WTC11 (cell line): Measurements from ENCODE around the gene RGS7. TPM values are rescaled to one million over a fixed set of nuclear protein-coding genes. Genes with fewer than 3 reads are reported as not detected.
"Not testable (repeated sequence)": the region's sequence is repeated elsewhere in the genome, so short reads cannot be mapped to it uniquely, and the experiment has no call there.

ENCODE experiments used
- ATAC-seq: fragments of 200-7000 bp; cut with Tn5 transposase; 2 replicates; pipeline ENCODE4 v1.10.0; 2021; ENCODE audit warnings: mild to moderate bottlenecking, moderate library complexity
- CTCF ChIA-PET: fragments of 300-600 bp; sonication (Branson Sonifier 250); formaldehyde crosslinking; loops from one replicate; lab custom pipeline; 2021; ENCODE audit warnings: antibody characterized with exemption; lab: Charles Lee
- POLR2A ChIA-PET: fragments of 350-600 bp; sonication (Branson Sonifier 250); formaldehyde crosslinking; loops from one replicate; lab custom pipeline; 2021; ENCODE audit warnings: antibody characterized with exemption; lab: Charles Lee
- DNase-seq: peaks from one replicate; pipeline ENCODE4 v3.0.0; 2021; ENCODE audit warnings: low spot score
- H3K27ac Mint-ChIP-seq: 2 replicates; pipeline ENCODE4 v1.8.0; 2021; ENCODE audit warnings: mixed read lengths
- H3K27me3 Mint-ChIP-seq: 2 replicates; pipeline ENCODE4 v1.8.0; 2021; ENCODE audit warnings: low read depth, mild to moderate bottlenecking, moderate library complexity, mixed read lengths
- H3K36me3 Mint-ChIP-seq: 2 replicates; pipeline ENCODE4 v1.8.0; 2021; ENCODE audit warnings: mixed read lengths
- H3K4me1 Mint-ChIP-seq: 2 replicates; pipeline ENCODE4 v1.8.0; 2022; ENCODE audit warnings: mixed read lengths
- H3K4me3 Mint-ChIP-seq: 2 replicates; pipeline ENCODE4 v1.8.0; 2021; ENCODE audit warnings: mild to moderate bottlenecking, moderate library complexity, mixed read lengths
- H3K9me3 Mint-ChIP-seq: 2 replicates; pipeline ENCODE4 v1.8.0; 2021; ENCODE audit warnings: mixed read lengths
- CDX4 ChIP-seq: fragments of 250-450 bp; sonication (Bioruptor Pico); IDR thresholded peaks from 2 replicates; pipeline ENCODE4 v1.9.0; 2021; ENCODE audit warnings: moderate library complexity, mild to moderate bottlenecking, inconsistent platforms, borderline replicate concordance
- EMX1 ChIP-seq: fragments of 250-450 bp; sonication (Bioruptor Pico); IDR thresholded peaks from 2 replicates; pipeline ENCODE4 v1.8.0; 2021; ENCODE audit warnings: mild to moderate bottlenecking
- FOXP4 ChIP-seq: sonication (generic); formaldehyde crosslinking; IDR thresholded peaks from 2 replicates; pipeline ENCODE4 v1.8.0; 2022; ENCODE audit warnings: mild to moderate bottlenecking, missing genetic modification reagents
- NFATC4 ChIP-seq: fragments of 250-450 bp; sonication (Bioruptor Pico); IDR thresholded peaks from 2 replicates; pipeline ENCODE4 v1.9.0; 2021; ENCODE audit warnings: mild to moderate bottlenecking
- NFYB ChIP-seq: sonication (generic); formaldehyde crosslinking; conservative IDR thresholded peaks from 2 replicates; pipeline ENCODE4 v1.8.0; 2022; ENCODE audit warnings: low read depth, missing genetic modification reagents
- OVOL2 ChIP-seq: fragments of 250-450 bp; sonication (Bioruptor Pico); IDR thresholded peaks from 2 replicates; pipeline ENCODE4 v1.9.0; 2021; ENCODE audit warnings: mild to moderate bottlenecking, borderline replicate concordance
- PREB ChIP-seq: sonication (generic); formaldehyde crosslinking; IDR thresholded peaks from 2 replicates; pipeline ENCODE4 v1.8.1; 2022; ENCODE audit warnings: mild to moderate bottlenecking, missing genetic modification reagents, moderate library complexity, borderline replicate concordance
- RELA ChIP-seq: sonication (generic); formaldehyde crosslinking; IDR thresholded peaks from 2 replicates; pipeline ENCODE4 v1.8.1; 2022; ENCODE audit warnings: missing genetic modification reagents, mild to moderate bottlenecking, borderline replicate concordance
- ZMAT4 ChIP-seq: fragments of 250-450 bp; sonication (Bioruptor Pico); IDR thresholded peaks from 2 replicates; pipeline ENCODE4 v1.9.0; 2021; ENCODE audit warnings: mild to moderate bottlenecking
- ZNF512 ChIP-seq: sonication (generic); formaldehyde crosslinking; IDR thresholded peaks from 2 replicates; pipeline ENCODE4 v1.8.1; 2022; ENCODE audit warnings: missing genetic modification reagents, borderline replicate concordance
- ZSCAN18 ChIP-seq: fragments of 250-450 bp; sonication (Bioruptor Pico); IDR thresholded peaks from 2 replicates; pipeline ENCODE4 v2.1.2; 2022; ENCODE audit warnings: mild to moderate bottlenecking, moderate library complexity
- total RNA-seq: library from RNA; stranded (reverse); gene quantifications from 3 replicates; pipeline ENCODE4 v1.2.3, GENCODE V29; 2021

Gene RGS7
- total RNA-seq, 1 experiment from 2014 or later = 1.2 TPM

GRCh38 chr1:240763095-240763494 is 593.9 kb downstream of the RGS7 start:
- H3K27me3 Mint-ChIP-seq, CTCF ChIA-PET, H3K27ac Mint-ChIP-seq, H3K36me3 Mint-ChIP-seq, ATAC-seq, H3K4me3 Mint-ChIP-seq, POLR2A ChIA-PET, H3K9me3 Mint-ChIP-seq, DNase-seq: not testable (repeated sequence)
- H3K4me1 Mint-ChIP-seq = peaks cover 25% of the 10 kb centered on the region
- peak; percentile 51; the same call in 1 of the 2 replicates for TF ChIP-seq NFYB (CRISPR knock-in tag)

GRCh38 chr1:240762471-240762987 is 594.5 kb downstream of the RGS7 start:
- CTCF ChIA-PET, H3K9me3 Mint-ChIP-seq, H3K27ac Mint-ChIP-seq, POLR2A ChIA-PET, ATAC-seq, H3K27me3 Mint-ChIP-seq, H3K36me3 Mint-ChIP-seq, H3K4me3 Mint-ChIP-seq: not testable (repeated sequence)
- H3K4me1 Mint-ChIP-seq = peaks cover 30% of the 10 kb centered on the region
- peak; percentile 15 for DNase-seq

- H3K27me3 Mint-ChIP-seq, DNase-seq, H3K9me3 Mint-ChIP-seq, CTCF ChIA-PET, H3K36me3 Mint-ChIP-seq, POLR2A ChIA-PET, H3K4me3 Mint-ChIP-seq: not testable (repeated sequence)
- Mint-ChIP-seq H3K4me1 (peaks cover 37% of the 10 kb centered on the region), H3K27ac (peak overlapping the region; percentile 86)
- peak; percentile 30; the same call in 1 of the 2 replicates for ATAC-seq
Observed at GRCh38 chr1:240758777-240759176, 598.2 kb downstream of the RGS7 start.

GRCh38 chr1:240758296-240758695 is 598.7 kb downstream of the RGS7 start:
- Mint-ChIP-seq H3K9me3 (peaks cover 5% of the 10 kb centered on the region), H3K4me3 (no peak overlapping the region), H3K27ac (peak overlapping the region; percentile 86; the same call in 1 of the 2 replicates), H3K27me3 (no peaks in the 10 kb centered on the region), H3K4me1 (peaks cover 37% of the 10 kb centered on the region), H3K36me3 (no peaks in the 10 kb centered on the region)
- ATAC-seq (no peak), DNase-seq (no peak)
- POLR2A ChIA-PET = no interaction called here
- CTCF ChIA-PET = no interaction called here
- TF ChIP-seq OVOL2 (CRISPR knock-in tag) (no peak), ZMAT4 (CRISPR knock-in tag) (no peak), ZNF512 (CRISPR knock-in tag) (no peak), ZSCAN18 (CRISPR knock-in tag) (no peak), NFATC4 (CRISPR knock-in tag) (no peak), FOXP4 (CRISPR knock-in tag) (no peak), PREB (CRISPR knock-in tag) (no peak), RELA (no peak), CDX4 (CRISPR knock-in tag) (no peak), EMX1 (CRISPR knock-in tag) (no peak)
